T-helper 2 cell (primary cell): ENCODE results near the gene KIFC3.
"Not testable (repeated sequence)": the region's sequence is repeated elsewhere in the genome, so short reads cannot be mapped to it uniquely, and the experiment has no call there.

Experiments
- DNase-seq, 5 experiments: peaks; one replicate each; pipeline versions ENCODE4 v3.0.0 to v3.0.0-alpha.2; 2012 to 2022

Gene KIFC3

DNA sequence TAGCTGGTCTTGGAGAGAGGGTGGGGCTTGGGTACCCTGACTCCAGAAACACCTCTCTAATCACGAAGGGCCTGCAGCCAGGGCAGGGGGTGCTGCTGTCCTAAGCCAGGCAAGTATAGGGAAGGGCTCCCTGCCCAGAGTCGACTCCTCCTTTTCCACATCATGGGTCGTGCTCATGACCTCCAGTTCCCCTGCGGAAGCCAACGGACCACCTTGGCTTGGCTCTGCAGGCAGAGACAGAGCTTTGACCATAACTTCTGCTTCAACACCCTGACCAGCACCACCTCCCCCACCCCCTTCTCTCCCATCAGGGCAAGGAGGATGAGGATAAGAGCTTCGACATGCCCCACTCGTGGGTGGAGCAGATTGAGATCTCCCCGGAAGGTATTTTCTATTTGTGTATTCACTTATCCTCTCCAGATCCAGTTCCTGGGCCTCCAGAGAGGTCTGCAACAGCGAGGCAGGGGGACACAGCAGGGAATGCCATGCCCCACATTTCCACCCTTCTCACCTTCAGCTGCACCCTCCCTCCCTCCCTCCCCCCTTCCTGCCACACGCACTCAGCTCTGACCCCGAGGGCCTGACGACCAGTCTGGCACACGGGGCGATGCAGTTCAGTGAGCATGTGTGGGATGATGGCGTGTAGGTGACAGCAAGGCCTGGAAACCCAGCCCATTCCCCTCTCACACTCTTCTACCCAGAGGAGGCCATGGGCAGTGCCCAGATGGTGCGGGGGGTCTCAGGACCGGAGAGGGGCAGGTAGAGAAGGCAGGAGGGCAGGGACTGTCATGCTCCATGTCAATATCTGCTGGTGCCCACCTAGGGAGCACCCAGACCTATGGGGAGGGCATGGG is 80.7 kb downstream of the KIFC3 start:
- DNase-seq = no peak

DNA sequence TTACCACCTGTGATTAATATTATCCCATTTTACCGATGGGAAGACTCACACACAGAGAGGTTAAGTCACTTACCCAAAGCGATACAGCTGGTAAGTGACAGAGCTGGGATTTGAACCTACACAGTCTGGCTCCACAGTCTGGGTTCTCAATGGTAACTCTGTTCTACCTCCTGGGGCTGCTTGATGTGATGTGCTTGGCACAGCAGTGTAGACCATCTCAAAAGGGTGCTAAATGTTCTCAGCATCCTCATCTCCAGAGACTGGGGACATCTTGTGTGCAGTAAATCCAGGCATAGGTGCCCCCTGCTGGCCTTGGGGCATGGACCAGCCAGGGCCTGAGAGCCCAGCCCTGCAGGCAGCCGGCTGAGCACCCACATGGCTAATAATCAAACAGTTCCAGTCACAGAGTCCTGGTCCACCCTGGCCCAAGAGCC is 82.1 kb downstream of the KIFC3 start:
- DNase-seq = peak in 2 of 5 experiments; percentile 16 to 59

DNA sequence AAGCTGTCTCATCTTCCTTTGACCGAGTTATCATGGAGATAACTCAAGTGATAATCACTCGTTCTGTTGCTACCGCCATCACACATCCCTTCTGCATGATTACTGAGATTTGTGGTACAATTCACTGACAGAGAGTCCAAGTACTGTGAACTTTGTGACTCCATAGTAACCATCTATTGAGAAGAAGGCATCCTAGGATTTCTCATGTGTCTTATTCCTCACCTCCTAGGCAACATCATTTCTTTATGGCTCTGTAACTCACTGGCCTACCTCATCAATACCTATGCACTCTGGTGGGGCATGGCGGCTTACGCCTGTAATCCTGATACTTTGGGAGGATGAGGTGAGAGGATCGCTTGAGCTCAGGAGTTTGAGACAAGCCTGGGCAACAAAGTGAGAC is 88.2 kb downstream of the KIFC3 start:
- no peak for DNase-seq

DNA sequence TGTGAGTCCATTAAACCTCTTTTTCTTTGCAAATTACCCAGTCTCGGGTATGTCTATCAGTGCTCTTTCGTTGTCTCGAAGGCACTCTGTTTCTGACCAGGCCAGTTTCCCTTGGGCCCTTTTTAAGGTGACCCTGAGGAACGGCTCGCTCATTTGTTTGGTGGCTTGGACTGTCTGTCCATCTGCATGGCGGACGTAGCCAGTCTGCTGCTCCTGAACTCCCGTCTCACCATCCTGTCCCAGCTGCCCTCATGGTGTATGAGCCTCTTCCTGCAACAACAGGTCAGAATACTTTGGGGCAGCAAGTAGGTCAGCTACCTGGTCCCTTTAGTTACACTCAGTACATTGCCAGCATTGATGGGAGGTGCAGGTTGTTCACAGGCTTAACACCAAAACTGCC is 88.7 kb downstream of the KIFC3 start:
- DNase-seq = no peak

DNA sequence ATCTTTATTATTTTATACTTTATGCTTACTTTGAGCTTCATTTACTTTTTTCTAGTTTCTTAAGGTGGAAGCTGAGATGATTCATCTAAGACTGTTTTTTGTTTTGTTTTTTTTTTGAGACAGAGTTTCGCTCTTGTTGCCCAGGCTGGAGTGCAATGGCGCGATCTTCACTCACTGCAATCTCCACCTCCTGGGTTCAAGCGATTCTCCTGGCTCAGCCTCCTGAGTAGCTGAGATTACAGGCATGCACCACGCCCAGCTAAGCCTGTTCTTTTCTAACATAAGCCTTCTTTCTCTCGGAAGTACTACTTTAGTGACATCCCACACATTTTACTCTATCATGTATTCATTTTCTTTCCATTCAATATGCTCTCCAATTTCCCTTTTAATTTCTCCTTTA is 89.7 kb downstream of the KIFC3 start:
- not testable (repeated sequence) for DNase-seq

DNA sequence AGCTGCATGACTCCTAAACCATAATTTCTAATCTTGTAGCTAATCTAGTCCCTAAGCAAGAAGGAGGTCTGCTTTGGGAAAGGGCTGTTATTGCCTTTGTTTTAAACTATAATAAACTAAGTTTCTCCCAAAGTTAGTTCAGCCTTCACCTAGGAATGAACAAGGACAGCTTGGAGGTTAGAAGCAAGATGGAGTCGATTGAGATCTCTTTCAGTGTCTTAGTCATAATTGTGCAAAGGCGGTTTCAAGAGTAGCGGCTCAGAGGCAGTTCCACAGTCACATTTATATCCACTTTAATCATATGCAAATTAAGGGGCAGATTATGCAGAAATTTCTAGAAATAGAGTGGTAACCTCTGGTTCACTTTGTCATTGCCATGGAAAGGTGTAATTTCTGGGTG is 90.3 kb downstream of the KIFC3 start:
- peak in 1 of 5 experiments; percentile 29 for DNase-seq

DNA sequence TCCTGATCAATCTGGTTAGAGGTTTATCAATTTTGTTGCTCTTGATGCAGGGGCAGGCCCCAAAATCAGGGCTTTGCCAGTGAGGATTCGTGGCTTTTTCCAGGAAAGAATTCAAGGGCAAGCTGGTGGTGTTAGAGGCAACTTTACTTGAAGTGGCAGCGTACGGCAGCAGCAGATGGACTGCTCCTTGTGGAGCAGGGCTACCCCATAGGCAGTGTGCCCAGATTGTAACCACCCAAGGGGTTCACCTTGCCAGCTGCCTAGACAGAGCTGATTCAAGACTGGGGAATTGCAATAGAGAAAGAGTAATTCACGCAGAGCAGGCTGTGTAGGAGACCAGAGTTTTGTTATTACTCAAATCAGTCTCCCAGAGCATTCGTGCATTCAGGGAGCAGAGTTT is 90.9 kb downstream of the KIFC3 start:
- DNase-seq = no peak

DNA sequence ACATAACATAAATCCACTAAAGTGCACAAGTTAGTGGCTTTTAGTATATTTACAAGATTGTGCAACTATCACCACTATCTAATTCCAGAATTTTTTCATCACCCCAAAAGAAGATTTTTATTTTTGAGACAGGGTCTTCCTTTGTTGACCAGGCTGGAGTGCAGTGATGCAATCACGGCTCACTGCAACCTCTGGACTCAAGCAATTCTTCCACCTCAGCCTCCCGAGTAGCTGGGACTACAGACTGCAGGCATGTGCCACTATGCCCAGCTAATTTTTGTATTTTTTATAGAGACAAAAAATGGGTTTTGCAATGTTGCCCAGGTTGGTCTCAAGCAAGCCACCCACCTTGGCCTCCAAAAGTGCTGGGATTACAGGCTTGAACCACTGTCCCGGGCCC is 92.6 kb downstream of the KIFC3 start:
- no peak for DNase-seq
